Measurements from ENCODE around the gene CRYL1.

CRYL1 gene

DNA sequence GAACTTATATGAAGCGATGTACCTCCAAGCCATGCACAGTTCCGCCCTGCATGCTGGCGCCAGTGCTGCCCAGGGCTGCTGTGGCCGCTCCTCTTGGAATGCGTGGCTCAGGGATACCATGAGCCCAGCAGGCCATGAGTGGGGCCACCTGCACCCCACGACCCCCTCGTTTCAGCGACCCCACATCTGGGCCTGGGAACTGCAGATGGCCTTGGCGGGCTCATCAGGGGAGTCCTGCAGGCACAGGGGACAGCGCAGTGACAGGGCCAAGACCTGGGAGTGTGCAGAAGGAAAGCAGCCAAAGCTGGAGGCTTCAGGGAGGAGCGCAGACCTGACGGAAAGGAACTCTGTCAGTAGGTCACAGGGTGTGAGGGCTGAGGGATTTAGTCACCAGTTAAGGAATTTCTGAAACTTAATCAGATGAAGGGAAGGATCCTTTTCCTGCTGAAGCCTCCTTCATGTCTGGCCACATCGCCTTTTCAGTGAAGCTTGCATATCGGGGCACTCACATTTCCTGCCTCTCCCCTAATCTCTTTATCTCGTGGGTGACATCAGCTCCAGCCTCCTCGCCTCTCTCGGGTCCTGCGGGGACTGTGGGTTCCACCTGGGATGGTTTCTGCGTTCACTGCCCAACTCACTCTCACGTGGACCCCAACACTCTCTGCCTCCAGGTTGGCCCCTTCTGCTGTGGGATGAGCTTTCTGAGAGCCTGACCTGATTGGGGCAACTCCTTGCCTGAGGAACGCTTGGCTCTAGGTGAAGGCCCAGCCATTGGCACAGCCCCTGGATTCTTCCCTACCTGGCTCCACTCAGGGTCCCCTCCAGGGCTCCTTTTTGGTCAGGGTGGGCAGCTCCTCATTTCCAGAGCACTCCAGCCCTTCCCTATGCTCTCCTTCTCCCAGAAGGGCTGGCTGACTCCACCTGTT, 123.5 kb downstream of the CRYL1 start:
- DNase-seq (ENCODE audit: low read depth in 2 of 2, low spot score in 1 of 2): no peak

DNA sequence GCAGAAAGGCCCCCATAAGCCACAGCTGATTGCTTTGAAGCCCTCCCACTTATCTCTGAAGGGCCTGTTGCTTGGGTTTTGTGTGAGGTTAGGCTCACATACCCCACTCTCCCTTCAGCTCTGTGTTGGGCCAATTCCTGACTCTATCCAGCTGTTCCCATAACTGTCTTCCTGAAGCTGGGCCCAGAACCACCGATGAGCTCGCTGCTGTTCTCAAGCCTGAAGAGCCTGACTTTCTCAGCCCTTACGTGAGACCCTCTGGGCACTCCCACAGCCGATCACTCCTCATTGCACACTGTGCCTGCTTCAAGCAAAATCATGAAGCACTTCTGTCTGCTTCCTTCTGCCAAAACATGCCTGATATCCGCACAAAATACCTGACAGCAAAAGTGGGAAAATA, 124.1 kb downstream of the CRYL1 start:
- no peak for DNase-seq (ENCODE audit: low read depth in 2 of 2, low spot score in 1 of 2)

DNA sequence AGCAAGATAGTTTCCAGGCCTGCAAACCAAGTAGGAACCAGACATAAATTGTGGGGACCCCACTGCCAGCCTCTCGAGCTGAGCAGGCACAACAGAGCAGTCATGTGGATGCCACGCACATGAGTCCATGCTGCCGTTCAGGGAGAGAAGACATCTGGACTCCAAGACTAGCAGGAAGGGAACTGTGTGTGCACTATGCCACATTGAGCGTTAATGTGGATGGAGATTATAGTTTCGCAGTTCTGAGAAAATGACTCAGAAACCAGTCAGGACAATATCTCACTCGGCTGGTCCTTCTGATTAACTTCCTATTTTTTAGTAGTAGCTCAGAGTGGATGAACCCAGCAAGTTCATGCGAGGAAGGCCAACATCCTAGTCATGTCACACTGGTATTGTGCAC, 124.9 kb downstream of the CRYL1 start:
- no peak for DNase-seq (ENCODE audit: low read depth in 2 of 2, low spot score in 1 of 2)

DNA sequence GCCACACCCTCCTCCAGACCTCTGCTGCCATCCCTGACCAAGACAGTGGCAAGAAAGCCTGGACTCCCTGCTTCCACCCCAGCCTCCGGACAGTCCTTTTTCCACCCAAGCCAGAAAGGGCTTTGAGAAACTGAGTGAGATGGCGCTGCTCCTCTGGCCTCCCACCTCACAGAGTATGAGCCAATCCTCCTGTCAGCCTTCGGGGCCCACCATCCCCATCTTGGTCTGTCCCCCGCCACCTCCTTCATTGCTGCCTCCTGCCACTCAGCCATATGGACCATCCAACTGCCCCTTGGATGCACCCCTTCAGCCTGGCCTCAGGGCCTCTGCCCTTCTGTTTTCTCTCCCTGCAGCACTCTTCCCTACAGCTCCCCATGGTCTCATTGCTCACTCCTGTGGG, 125.7 kb downstream of the CRYL1 start:
- DNase-seq (ENCODE audit: low read depth in 2 of 2, low spot score in 1 of 2): no peak

DNA sequence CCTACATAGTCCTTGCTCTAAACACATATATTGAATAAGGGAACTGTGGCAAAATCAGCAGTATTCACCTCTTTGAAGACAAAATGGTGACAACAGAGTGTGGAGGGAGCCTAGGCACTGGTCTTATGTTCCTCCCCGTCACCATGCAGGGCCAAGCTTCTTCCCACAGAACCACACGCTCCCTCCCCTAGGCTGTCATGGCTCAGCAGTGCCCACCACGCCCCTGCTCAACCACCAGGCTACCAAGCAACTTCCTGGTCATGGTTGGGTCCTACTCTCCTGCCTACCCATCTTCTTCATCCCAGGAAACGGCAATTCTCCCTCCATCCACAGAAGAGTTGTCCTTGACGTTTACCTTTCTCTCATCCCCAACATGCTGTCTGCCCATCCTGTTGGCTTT, 126.1 kb downstream of the CRYL1 start:
- no peak for DNase-seq (ENCODE audit: low read depth in 2 of 2, low spot score in 1 of 2)

DNA sequence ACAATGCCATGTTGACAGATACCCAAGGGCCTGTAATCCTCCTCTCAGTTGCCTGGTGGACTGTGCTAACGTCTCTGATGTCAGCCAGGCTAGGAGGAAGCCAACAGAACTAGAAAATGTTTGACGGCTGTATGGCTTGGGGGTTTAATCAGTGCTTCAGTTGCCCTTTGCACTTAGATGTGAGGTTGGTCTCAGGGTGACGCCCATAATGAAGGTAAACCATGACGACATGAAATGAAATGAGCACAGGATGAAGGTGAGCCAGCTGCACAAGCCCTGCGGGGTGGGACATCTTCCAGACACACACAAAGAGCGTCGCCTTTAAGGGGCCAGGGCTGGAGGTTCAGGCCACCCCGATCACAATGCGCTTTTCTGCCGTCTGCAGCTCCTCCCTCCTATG, 127.2 kb downstream of the CRYL1 start:
- DNase-seq (ENCODE audit: low read depth in 2 of 2, low spot score in 1 of 2): no peak

DNA sequence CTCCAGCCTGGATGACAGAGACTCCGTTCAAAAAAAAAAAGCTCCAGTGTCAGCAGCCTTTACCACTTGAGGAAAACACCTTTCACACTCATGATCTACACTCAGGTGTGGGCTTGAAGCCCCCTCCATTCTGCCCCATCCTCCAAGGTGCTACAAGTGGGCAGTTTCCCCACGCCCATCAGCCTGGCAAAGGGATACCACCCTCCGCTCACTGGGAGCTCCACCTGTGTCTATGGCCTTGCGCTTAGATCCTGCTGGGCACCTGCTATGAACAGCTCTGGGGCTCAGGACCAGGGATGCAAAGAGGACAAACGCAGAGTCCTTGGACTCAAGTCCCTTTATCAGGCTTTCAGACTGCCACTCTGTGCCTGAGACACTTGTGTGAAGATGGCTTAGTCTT, 127.8 kb downstream of the CRYL1 start:
- DNase-seq (ENCODE audit: low read depth in 2 of 2, low spot score in 1 of 2): no peak

DNA sequence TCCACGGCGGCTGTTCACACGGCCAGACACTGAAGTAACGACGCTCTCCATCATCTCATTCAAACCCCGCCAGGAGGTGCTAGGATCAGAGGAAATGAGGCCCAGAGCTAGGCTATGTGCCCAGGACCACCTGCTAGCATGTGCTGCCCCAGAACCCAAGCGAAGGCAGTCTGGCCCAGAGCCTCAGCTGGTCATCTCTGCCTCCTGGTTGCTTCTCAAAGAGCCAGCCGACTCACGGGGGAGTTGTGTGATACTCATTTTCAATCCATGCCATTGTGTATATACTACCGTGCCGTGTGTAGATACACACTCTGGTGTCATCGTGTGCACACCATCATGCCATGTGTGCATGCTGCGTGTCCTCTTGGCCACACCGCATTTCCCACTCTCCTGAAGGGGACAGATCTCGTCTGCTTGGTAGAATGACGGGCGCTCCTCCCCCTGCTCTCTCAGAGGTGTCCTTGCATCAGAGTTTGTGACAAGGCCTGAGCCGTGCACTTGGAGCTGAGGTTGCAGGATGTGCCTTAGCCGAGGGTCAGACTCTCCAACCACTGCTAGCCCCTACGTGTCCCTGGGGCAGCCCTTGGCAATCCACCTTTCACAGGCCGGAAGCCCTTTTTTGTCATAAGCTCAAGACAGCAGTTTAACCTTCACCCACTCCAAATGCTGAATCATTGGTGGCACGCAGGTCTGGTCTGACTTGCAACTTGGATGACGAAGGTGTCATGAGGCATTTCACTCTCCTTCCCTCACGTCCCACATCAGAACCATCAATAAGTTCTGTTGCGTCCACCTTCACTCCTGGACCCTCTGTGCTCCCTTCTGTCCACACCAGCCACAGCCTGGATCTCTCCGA, 130.4 kb downstream of the CRYL1 start:
- DNase-seq (ENCODE audit: low read depth in 2 of 2, low spot score in 1 of 2): no peak

DNA sequence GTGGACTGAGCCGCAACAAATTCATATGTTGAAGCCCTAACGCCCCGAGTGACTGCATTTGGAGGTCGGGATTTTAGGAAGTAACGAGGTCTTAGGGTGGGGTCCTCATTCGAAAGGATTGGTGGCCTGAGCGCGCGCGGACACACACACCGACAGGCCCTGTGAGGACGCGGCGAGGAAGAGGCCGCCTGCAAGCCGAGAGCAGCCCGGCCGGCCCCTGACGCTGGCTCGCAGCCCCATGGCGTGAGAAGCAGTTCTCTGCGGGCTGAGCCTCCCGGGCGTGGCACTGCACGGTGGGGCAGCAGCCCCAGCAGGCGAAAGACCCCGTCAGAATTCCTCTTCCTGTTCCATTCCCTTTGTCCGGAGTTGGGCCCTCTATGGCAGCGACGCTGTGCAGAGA, 131.2 kb downstream of the CRYL1 start:
- DNase-seq (ENCODE audit: low read depth in 2 of 2, low spot score in 1 of 2): no peak

DNA sequence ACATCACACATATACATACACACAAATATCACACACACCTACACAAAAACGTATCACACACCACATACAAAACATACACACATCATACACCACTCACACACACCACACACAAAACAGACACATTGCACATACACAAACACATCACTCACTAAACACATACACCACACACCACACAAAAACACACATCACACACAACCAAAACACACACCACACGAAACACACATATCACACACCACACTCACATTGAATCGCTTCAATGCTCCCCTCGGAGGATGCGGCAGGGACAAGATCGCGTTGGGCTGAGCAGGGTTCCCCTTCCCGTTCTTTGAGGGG, 131.5 kb downstream of the CRYL1 start:
- no peak for DNase-seq (ENCODE audit: low read depth in 2 of 2, low spot score in 1 of 2)

DNA sequence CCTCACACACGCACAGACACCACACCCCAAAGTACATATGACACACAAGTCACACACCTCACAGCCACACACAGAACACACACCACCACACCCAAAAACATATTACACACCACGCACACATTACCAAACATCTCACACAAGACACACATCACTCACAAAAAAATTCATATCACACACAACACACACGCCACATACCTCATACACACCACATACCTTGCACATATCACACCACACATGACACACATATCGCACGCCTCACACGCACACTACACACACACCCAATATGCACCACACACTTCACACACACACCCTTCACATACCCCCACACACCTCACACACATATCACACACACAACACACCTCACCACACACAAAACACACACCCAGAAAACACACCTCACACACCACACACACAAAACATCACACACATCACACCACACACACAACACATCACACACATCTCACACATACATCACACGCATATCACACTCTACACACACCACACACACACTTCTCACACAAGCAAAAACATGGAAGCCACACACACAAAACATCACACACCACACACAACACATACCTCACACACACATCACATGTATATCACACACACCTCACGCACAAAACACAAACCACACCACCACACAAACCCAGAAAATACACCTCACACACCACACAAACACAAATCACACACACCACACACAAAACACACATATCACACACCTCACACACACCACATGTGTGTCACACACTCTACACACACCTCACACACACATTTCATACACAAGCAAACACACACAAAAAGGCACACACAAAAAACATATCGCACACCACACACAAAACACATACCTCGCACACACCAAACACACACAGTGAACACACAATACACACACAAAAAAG, 132.1 kb downstream of the CRYL1 start:
- DNase-seq (ENCODE audit: low read depth in 2 of 2, low spot score in 1 of 2): no peak

DNA sequence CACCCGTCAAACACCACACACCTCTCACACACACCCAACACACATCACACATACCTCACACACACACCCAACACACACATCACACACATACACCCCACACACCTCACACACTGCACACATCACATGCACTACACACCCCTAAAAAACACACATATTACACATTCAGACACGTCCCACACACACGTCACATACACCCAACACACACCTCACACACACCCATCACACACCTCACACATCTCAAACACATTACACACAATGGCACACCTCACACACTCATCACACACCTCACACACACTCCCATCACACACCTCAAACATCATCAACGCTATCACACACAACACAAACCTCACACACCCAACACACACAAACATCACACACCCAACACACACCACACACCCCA, 133.1 kb downstream of the CRYL1 start:
- no peak for DNase-seq (ENCODE audit: low read depth in 2 of 2, low spot score in 1 of 2)

DNA sequence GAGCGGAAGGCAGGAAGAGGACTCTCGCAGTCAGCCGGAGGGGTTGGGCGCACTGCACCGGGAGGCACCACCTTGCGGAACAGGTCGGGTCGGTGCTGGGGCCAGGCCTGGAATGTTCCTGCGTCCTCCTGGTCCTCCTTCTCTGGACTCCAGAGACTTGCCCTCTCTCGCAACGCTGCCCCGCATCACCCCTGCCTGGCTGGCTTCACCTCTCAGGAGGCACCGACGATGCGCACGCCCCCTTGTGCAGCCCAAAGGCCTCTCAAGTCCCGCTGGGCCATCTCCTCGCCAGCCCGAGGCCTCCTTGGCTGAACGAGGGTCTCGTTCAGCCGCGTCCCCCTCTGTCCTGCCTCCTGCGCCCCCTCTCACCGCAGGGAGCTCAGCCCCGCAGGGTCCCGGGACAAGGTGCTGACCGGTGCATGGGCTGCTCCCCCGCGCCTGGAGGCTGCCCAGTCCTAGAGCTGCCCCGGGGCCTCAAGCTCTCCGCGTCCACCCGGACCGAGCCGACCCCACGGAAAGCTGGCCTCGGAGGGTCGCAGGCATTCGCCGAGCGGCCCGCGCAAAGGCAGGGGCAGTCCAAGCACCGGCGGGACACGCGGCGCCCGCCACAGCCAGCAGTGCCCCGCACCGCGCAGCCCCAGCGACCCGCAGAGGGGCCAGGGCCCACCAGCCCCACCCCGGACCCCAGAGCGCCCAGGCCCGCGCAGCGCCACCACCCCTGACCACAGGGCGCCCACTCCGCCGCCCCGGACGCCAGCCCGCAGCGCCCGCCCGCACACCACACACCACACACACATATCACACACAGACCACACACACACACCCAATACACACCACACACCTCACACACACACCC, 133.8 kb downstream of the CRYL1 start:
- DNase-seq (ENCODE audit: low read depth in 2 of 2, low spot score in 1 of 2): no peak

DNA sequence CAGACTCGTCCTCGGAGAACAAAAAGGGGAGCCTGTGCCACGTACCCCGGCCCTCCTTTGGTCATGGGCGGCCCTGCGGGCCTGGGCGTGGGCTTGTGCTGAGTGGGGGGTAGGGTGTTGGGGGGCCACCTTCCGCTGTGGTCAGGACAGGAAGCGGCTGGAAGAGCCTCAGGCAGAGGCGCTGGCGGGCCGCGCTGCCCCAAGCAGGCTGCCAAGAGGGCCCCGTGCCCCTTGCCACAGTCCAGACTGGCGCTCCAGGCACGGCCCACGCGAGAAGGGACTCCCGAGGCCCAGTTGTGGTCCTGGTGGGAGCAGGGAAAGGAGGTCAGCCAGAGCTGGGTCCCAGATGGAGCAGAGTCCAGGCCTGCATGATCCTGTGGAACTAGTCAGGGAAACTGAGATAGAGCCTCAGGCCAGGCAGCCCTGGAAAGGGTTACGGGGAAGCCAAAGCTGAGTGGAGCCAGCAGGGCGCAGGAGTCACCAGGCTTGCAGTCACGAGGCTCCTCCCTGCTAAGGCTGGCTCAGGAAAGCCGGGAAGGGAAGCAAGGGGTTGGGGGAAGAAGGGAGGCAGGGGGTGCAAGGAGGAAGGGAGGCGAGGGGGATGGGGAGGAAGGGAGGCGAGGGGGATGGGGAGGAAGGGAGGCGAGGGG, 135.0 kb downstream of the CRYL1 start:
- DNase-seq (ENCODE audit: low read depth in 2 of 2, low spot score in 1 of 2): no peak

DNA sequence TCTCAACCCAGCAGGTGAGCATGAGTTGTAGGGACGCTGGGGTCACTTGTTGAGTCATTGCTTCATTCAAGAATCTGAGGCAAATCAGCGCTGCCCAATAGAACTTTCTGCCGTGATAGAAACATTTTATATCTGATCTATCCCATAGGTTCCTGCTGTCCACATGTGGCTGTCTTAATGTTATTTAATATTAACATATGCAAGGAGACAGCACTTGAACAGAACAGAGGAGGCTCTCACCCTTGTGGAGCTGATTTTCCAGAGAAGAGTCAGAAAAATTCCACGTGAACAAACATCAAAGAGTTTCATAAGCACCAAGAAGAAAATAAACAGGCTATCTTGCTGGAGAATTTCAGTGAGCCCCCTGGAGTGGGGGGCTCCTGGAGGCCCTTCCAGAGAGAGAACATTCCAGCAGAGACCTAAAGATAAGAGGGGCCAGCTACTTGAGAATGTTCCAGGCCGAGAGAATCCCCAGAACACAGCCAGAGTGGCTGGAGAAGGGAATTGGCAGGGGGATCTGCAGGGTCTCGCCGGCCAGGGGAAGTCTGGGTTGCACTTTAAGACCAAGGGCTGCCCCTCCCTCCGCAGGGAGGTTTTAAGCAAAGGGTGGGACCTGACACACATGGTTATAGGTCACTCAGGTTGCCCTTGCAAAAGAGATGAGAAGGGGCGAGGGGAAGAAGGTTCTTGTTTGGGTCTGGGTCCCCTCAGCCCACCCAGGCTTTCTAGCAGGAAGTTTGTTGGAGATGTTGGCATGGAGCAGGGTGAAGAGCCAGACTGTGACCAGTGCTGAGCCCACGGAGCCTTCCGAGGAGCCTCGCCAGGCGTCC, 135.7 kb downstream of the CRYL1 start:
- no peak for DNase-seq (ENCODE audit: low read depth in 2 of 2, low spot score in 1 of 2)

DNA sequence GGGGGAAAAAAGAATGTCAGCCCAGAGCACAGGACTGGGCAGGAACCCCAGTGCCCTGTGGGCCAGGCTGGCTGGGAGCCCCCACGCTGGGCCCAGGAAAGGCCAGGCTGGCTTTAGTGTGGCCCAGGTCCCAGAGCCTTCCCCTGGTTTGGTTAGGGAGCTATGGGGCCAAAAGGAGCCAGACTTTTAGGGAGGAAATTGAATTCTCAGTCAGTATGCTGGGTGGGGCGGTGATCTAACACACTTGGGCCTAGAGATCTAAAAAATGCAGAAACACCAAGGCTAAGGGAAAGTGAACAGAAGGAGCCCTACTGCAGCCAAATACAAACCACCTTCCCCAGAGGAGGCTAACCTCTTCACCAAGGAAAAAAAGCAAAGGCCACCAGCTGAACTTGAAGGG, 137.5 kb downstream of the CRYL1 start:
- no peak for DNase-seq (ENCODE audit: low read depth in 2 of 2, low spot score in 1 of 2)

DNA sequence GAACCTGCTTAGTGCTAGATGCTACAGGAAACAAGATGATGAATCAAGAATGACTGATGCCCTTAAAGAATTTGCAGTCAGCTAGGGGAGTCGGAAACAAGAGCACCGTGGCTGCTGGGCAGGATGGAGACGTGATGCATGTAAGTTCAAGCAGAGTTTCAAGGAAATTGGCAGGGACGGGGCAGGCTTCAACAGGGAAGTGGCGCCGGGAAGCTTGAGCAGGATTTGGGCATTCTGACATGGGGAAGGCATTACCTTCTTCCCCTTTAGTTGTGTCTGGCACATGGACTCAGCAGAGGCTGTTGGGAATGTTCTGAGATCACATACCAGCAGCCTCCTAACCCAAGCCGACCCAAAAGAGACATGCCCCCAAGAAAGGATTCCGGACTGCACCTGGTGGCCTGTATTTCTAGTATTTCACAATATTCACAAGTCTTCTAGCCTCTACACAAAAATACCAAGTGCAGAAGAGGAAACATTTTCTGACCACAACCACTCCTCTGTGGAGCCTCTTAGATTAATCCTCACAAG, 138.2 kb downstream of the CRYL1 start:
- DNase-seq (ENCODE audit: low read depth in 2 of 2, low spot score in 1 of 2): no peak

DNA sequence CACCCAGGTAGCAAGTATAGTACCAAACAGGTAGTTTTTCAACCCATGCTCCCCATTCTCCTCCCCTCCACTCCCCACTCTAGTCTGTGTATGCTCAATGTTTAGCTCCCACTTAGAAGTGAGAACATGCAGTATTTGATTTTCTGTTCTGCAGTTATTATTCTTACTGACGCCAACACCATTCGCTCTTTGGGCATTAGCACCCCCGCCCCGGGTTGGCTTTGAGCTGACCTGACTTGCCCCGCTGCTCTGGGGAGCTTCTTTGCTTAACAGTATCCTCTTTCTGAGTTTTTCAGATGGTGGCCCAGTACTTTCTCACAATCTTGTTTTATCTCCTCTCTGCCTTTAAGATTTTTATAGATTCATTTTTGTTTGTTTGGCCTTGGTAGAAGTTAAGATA, 138.7 kb downstream of the CRYL1 start:
- no peak for DNase-seq (ENCODE audit: low read depth in 2 of 2, low spot score in 1 of 2)

DNA sequence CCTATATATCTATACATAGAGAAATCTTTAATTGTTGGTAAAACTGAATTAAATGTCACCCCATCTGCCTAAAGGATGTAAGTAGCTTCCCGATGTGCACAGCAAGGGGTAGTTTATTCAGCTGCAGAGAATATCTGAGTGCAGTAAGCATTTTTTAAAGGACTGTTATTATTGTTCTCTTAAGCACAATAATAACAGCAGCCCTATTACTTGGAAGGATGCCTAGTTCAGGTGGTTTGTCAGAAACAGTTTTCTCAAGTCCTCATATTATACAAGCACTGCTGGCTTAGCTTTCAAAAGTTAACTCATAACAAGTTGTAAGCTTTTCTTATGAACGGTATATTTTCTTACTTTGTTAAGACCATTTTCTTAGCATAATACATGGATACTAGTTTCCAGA, 142.6 kb downstream of the CRYL1 start:
- DNase-seq (ENCODE audit: low read depth in 2 of 2, low spot score in 1 of 2): no peak

All from stimulated activated CD8-positive, alpha-beta memory T cell treated with anti-CD3 and anti-CD28 coated beads, Interleukin-4, amount 100 ng/mL, for 4 hours (primary cell).